Ectodermal cell (in vitro differentiated cells): Measurements from ENCODE around the gene RAVER1.

Experiments used
- H3K27ac ChIP-seq: 2 replicates; pipeline ENCODE4 v1.7.0; 2013; ENCODE audit warnings: mild to moderate bottlenecking, low read depth, low read length; ENCODE audit not compliant: insufficient read depth, poor library complexity, severe bottlenecking
- H3K27me3 ChIP-seq: 2 replicates; pipeline ENCODE4 v1.7.0; 2013; ENCODE audit warnings: mild to moderate bottlenecking, low read length; ENCODE audit not compliant: insufficient read depth, control insufficient read depth, poor library complexity, severe bottlenecking
- H3K36me3 ChIP-seq: one replicate; pipeline ENCODE4 v1.7.0; 2013; ENCODE audit warnings: low read length; ENCODE audit not compliant: control insufficient read depth, insufficient read depth
- H3K4me1 ChIP-seq: one replicate; pipeline ENCODE4 v1.7.0; 2013; ENCODE audit warnings: low read length; ENCODE audit not compliant: control insufficient read depth, insufficient read depth
- H3K4me3 ChIP-seq: 2 replicates; pipeline ENCODE4 v1.7.0; 2013; ENCODE audit warnings: low read depth, low read length, control low read depth; ENCODE audit not compliant: insufficient read depth
- H3K9me3 ChIP-seq: 2 replicates; pipeline ENCODE4 v1.7.0; 2013; ENCODE audit warnings: mild to moderate bottlenecking, low read length, moderate library complexity; ENCODE audit not compliant: control insufficient read depth
- WGBS, 2 experiments: methylation state at CpG; one replicate each; pipeline ENCODE4 v1.1.7; 2013; ENCODE audit warnings: missing lambda C conversion rate in 2 of 2; 5-methylcytosine and 5-hydroxymethylcytosine counted together

Gene RAVER1

GRCh38 chr19:10290876-10291553, 42.3 kb downstream of the RAVER1 start:
- H3K9me3 ChIP-seq, result no peaks in the 10 kb centered on the region
- 2% methylated on average over 57 of the region's 57 CpGs for WGBS, 2 experiments
- H3K27ac ChIP-seq, result no peak overlapping the region
- peak overlapping the region; percentile 28 for H3K4me3 ChIP-seq
- peaks cover 100% of the 10 kb centered on the region for H3K27me3 ChIP-seq
- no peaks in the 10 kb centered on the region for H3K36me3 ChIP-seq
- peaks cover 26% of the 10 kb centered on the region for H3K4me1 ChIP-seq

GRCh38 chr19:10290357-10290875, 42.9 kb downstream of the RAVER1 start:
- 2% methylated on average over 30 of the region's 30 CpGs for WGBS, 2 experiments
- no peaks in the 10 kb centered on the region for H3K36me3 ChIP-seq
- H3K4me3 ChIP-seq, result peak overlapping the region; percentile 16
- H3K27ac ChIP-seq, result no peak overlapping the region
- H3K27me3 ChIP-seq, result peaks cover 97% of the 10 kb centered on the region
- no peaks in the 10 kb centered on the region for H3K9me3 ChIP-seq
- peaks cover 23% of the 10 kb centered on the region for H3K4me1 ChIP-seq

- Histone ChIP-seq H3K9me3 (no peaks in the 10 kb centered on the region), H3K4me3 (peak within 1 kb of the TSS; percentile 28), H3K27me3 (peaks cover 92% of the 10 kb centered on the region), H3K27ac (no peak within 1 kb of the TSS), H3K36me3 (no peaks in the 10 kb centered on the region), H3K4me1 (peaks cover 23% of the 10 kb centered on the region)
- WGBS, 2 experiments, result 1% methylated on average over 44 to 45 of the region's 45 CpGs
These were observed 43.4 kb downstream of the RAVER1 start, which contains the start of gene ICAM5 for GRCh38 chr19:10289836-10290356. ICAM5 (plus strand) TSS chr19:10289952; CDS start chr19:10290044, 92 bp downstream.

DNA sequence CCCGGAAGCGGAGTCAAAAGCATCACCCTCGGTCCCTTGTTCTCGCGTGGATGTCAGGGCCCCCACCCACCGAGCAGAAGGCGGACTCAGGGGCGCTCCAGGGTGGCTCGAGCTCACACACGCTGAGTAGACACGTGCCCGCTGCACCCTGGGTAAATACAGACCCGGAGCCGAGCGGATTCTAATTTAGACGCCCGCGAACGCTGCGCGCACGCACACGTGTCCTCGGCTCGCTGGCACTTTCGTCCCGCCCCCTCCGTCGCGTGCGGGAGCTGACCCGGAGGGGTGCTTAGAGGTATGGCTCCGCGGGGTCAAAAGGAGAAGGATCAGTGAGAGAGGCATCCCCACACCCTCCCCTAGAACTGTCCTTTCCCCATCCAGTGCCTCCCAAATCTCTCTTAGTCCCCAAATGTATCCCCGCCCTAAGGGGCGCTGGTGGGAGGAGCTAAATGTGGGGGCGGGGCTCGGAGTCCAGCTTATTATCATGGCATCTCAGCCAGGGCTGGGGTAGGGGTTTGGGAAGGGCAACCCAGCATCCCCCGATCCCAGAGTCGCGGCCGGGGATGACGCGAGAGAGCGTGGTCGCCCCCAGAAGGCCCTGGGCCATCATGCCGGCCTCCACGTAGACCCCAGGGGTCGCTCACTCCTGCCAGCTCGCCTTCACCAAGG, 44.0 kb downstream of the RAVER1 start:
- WGBS, 2 experiments, result 2% methylated on average over 50 of the region's 50 CpGs
- Histone ChIP-seq H3K36me3 (no peaks in the 10 kb centered on the region), H3K27me3 (peaks cover 86% of the 10 kb centered on the region), H3K9me3 (no peaks in the 10 kb centered on the region), H3K4me1 (peaks cover 23% of the 10 kb centered on the region), H3K27ac (no peak overlapping the region), H3K4me3 (peak overlapping the region; percentile 16)

GRCh38 chr19:10288662-10289166, 44.6 kb downstream of the RAVER1 start:
- peaks cover 23% of the 10 kb centered on the region for H3K4me1 ChIP-seq
- H3K4me3 ChIP-seq, result no peak overlapping the region
- H3K27ac ChIP-seq, result no peak overlapping the region
- no peaks in the 10 kb centered on the region for H3K36me3 ChIP-seq
- H3K27me3 ChIP-seq, result peaks cover 80% of the 10 kb centered on the region
- no peaks in the 10 kb centered on the region for H3K9me3 ChIP-seq
- 3 to 4% methylated on average over 23 of the region's 23 CpGs for WGBS, 2 experiments

- Histone ChIP-seq H3K36me3 (no peaks in the 10 kb centered on the region), H3K4me1 (peaks cover 23% of the 10 kb centered on the region), H3K27me3 (peaks cover 63% of the 10 kb centered on the region), H3K9me3 (no peaks in the 10 kb centered on the region), H3K27ac (no peak within 1 kb of the TSS), H3K4me3 (peak within 1 kb of the TSS; percentile 13)
- WGBS, 2 experiments, result 8% methylated on average over 59 of the region's 59 CpGs
These were observed 46.3 kb downstream of the RAVER1 start, which contains the start of gene ICAM4 for GRCh38 chr19:10286803-10287737. ICAM4 (plus strand) TSS chr19:10286955; CDS start chr19:10287013, 58 bp downstream.

DNA sequence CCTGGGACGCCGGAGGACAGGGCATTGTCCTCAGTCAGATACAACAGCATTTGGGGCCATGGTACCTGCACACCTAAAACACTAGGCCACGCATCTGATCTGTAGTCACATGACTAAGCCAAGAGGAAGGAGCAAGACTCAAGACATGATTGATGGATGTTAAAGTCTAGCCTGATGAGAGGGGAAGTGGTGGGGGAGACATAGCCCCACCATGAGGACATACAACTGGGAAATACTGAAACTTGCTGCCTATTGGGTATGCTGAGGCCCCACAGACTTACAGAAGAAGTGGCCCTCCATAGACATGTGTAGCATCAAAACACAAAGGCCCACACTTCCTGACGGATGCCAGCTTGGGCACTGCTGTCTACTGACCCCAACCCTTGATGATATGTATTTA, 47.9 kb downstream of the RAVER1 start:
- WGBS, 2 experiments, result 90 to 91% methylated on average over 4 of the region's 4 CpGs
- Histone ChIP-seq H3K27me3 (peaks cover 47% of the 10 kb centered on the region), H3K27ac (no peak overlapping the region), H3K36me3 (no peaks in the 10 kb centered on the region), H3K4me3 (no peak overlapping the region), H3K9me3 (no peaks in the 10 kb centered on the region), H3K4me1 (peaks cover 9% of the 10 kb centered on the region)

DNA sequence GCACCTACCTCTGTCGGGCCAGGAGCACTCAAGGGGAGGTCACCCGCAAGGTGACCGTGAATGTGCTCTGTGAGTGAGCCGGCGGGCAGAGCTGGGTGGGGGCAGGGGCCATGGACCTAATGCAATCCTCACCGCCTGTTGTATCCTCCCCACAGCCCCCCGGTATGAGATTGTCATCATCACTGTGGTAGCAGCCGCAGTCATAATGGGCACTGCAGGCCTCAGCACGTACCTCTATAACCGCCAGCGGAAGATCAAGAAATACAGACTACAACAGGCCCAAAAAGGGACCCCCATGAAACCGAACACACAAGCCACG, 48.4 kb downstream of the RAVER1 start:
- H3K9me3 ChIP-seq, result no peaks in the 10 kb centered on the region
- no peak overlapping the region for H3K27ac ChIP-seq
- H3K4me3 ChIP-seq, result no peak overlapping the region
- H3K36me3 ChIP-seq, result no peaks in the 10 kb centered on the region
- H3K27me3 ChIP-seq, result peaks cover 42% of the 10 kb centered on the region
- peaks cover 5% of the 10 kb centered on the region for H3K4me1 ChIP-seq
- WGBS, 2 experiments, result 94 to 95% methylated on average over 13 of the region's 13 CpGs

DNA sequence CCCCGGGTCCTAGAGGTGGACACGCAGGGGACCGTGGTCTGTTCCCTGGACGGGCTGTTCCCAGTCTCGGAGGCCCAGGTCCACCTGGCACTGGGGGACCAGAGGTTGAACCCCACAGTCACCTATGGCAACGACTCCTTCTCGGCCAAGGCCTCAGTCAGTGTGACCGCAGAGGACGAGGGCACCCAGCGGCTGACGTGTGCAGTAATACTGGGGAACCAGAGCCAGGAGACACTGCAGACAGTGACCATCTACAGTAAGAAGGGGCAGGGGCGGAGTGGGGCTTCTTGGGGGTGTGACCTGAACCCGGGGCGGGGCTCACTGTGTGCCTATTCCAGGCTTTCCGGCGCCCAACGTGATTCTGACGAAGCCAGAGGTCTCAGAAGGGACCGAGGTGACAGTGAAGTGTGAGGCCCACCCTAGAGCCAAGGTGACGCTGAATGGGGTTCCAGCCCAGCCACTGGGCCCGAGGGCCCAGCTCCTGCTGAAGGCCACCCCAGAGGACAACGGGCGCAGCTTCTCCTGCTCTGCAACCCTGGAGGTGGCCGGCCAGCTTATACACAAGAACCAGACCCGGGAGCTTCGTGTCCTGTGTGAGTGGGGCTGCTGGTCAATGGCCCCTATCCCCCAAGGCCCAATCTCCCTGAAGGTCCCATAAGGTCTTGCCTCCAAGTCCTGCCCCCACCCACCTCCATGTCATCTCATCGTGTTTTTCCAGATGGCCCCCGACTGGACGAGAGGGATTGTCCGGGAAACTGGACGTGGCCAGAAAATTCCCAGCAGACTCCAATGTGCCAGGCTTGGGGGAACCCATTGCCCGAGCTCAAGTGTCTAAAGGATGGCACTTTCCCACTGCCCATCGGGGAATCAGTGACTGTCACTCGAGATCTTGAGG, 49.0 kb downstream of the RAVER1 start:
- 94% methylated on average over 34 of the region's 34 CpGs for WGBS, 2 experiments
- H3K4me1 ChIP-seq, result peaks cover 4% of the 10 kb centered on the region
- H3K4me3 ChIP-seq, result no peak overlapping the region
- no peak overlapping the region for H3K27ac ChIP-seq
- H3K9me3 ChIP-seq, result no peaks in the 10 kb centered on the region
- no peaks in the 10 kb centered on the region for H3K36me3 ChIP-seq
- peaks cover 36% of the 10 kb centered on the region for H3K27me3 ChIP-seq
